ENCODE results near the gene PCDHGA6.

Gene PCDHGA6

DNA sequence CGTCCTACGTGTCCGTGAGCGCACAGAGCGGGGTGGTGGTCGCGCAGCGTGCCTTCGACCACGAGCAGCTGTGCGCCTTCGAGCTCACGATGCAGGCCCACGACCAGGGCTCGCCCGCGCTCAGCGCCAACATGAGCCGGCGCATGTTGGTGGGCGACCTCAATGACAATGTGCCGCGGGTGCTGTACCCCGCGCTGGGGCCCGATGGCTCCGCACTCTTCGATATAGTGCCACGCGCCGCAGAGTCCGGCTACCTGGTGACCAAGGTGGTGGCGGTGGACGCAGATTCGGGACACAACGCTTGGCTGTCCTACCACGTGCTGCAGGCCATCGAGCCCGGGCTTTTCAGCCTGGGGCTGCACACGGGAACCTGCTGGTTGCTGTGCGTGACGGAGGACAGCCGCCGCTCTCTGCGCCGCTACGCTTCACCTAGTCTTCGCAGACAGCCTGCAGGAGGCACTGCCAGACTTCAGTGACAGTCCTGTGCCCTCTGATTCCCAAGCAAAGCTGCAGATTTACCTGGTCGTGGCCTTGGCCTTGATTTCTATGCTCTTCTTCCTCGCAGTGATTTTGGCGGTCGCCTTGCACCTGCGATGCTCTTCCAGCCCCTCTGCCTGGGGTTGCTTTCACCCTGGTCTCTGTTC, 54.2 kb downstream of the PCDHGA6 start:
- no peak for ATAC-seq
- TF ChIP-seq BACH2 (CRISPR knock-in tag; IDR thresholded peaks at IDR 0.05; ENCODE audit: borderline replicate concordance), result no peak
